CD4-positive, alpha-beta memory T cell (primary cell): Measurements from ENCODE around the gene PEPD. TPM values are rescaled to one million over a fixed set of nuclear protein-coding genes. Genes with fewer than 3 reads are reported as not detected.

Experiments
- CTCF ChIA-PET: fragments of 350-600 bp; sonication (Branson Sonifier 250); formaldehyde crosslinking; loops from one replicate; lab custom pipeline; 2021; ENCODE audit warnings: inconsistent platforms; ENCODE audit not compliant: partially characterized antibody; lab: Charles Lee
- POLR2A ChIA-PET: fragments of 350-600 bp; sonication (Branson Sonifier 250); formaldehyde crosslinking; loops from one replicate; lab custom pipeline; 2021; ENCODE audit not compliant: partially characterized antibody; lab: Charles Lee
- DNase-seq, 5 donors: peaks; one replicate each; pipeline versions ENCODE4 v3.0.0 to v3.0.0-alpha.2; 2020 to 2022; ENCODE audit warnings: mixed read lengths in 1 of 5
- H3K27ac ChIP-seq: one replicate; pipeline ENCODE4 v1.7.0; 2013; ENCODE audit warnings: low read depth, low read length
- H3K27me3 ChIP-seq: 2 replicates; pipeline ENCODE4 v1.7.0; 2013; ENCODE audit warnings: mild to moderate bottlenecking, low read length, moderate library complexity; ENCODE audit not compliant: insufficient read depth
- H3K36me3 ChIP-seq: 2 replicates; pipeline ENCODE4 v1.7.0; 2013; ENCODE audit warnings: mild to moderate bottlenecking, low read length, moderate library complexity; ENCODE audit not compliant: insufficient read depth
- H3K4me1 ChIP-seq: 2 replicates; pipeline ENCODE4 v1.7.0; 2013; ENCODE audit warnings: mild to moderate bottlenecking, low read length, moderate library complexity; ENCODE audit not compliant: insufficient read depth
- H3K4me3 ChIP-seq, 2 donors: one replicate each; pipeline ENCODE4 v1.7.0; 2013; ENCODE audit warnings: low read length in 2 of 2, mild to moderate bottlenecking in 1 of 2
- H3K9me3 ChIP-seq, 2 donors: one replicate each; pipeline ENCODE4 v1.7.0; 2013; ENCODE audit warnings: low read length in 2 of 2, control low read depth in 1 of 2; ENCODE audit not compliant: control insufficient read depth in 1 of 2
- H3K27ac Mint-ChIP-seq, 7 donors: one replicate each; pipeline ENCODE4 v1.8.0; 2020 to 2021; ENCODE audit warnings: mixed read lengths in 7 of 7, mild to moderate bottlenecking in 6 of 7, inconsistent platforms in 3 of 7, moderate library complexity in 3 of 7
- H3K27me3 Mint-ChIP-seq, 2 donors: one replicate each; pipeline ENCODE4 v1.8.0; 2020 to 2021; ENCODE audit warnings: mixed read lengths in 2 of 2
- H3K36me3 Mint-ChIP-seq, 2 donors: one replicate each; pipeline ENCODE4 v1.8.0; 2020 to 2021; ENCODE audit warnings: mixed read lengths in 2 of 2, inconsistent platforms in 1 of 2, mild to moderate bottlenecking in 1 of 2
- H3K4me1 Mint-ChIP-seq, 4 donors: one replicate each; pipeline ENCODE4 v1.8.0; 2020 to 2021; ENCODE audit warnings: mixed read lengths in 4 of 4, mild to moderate bottlenecking in 1 of 4
- H3K4me3 Mint-ChIP-seq, 8 donors: one replicate each; pipeline ENCODE4 v1.8.0; 2020 to 2021; ENCODE audit warnings: mixed read lengths in 8 of 8, mild to moderate bottlenecking in 7 of 8, moderate library complexity in 6 of 8, inconsistent platforms in 3 of 8
- H3K9me3 Mint-ChIP-seq, 8 donors: one replicate each; pipeline ENCODE4 v1.8.0; 2020 to 2021; ENCODE audit warnings: mixed read lengths in 8 of 8, mild to moderate bottlenecking in 5 of 8, inconsistent platforms in 3 of 8, moderate library complexity in 1 of 8
- intact Hi-C: fragments of 100-400 bp; cut with micrococcal nuclease; formaldehyde crosslinking; loops from one replicate; pipeline ENCODE4 v1.15.1; 2023
- polyA plus RNA-seq, 2 donors: library from polyadenylated mRNA; unstranded; fragments of 300-500 nt; fragmentation: Illumina TruSeq; gene quantifications; one replicate each; pipeline ENCODE4 v1.2.3, GENCODE V29; 2021
- total RNA-seq, 2 experiments: library from RNA; stranded (reverse); gene quantifications; one replicate each; pipeline ENCODE4 v1.2.3, GENCODE V29; 2021

PEPD gene
- total and polyA plus RNA-seq, 4 experiments from 2014 or later: 27.6 to 213 (median 77.8) TPM

DNA sequence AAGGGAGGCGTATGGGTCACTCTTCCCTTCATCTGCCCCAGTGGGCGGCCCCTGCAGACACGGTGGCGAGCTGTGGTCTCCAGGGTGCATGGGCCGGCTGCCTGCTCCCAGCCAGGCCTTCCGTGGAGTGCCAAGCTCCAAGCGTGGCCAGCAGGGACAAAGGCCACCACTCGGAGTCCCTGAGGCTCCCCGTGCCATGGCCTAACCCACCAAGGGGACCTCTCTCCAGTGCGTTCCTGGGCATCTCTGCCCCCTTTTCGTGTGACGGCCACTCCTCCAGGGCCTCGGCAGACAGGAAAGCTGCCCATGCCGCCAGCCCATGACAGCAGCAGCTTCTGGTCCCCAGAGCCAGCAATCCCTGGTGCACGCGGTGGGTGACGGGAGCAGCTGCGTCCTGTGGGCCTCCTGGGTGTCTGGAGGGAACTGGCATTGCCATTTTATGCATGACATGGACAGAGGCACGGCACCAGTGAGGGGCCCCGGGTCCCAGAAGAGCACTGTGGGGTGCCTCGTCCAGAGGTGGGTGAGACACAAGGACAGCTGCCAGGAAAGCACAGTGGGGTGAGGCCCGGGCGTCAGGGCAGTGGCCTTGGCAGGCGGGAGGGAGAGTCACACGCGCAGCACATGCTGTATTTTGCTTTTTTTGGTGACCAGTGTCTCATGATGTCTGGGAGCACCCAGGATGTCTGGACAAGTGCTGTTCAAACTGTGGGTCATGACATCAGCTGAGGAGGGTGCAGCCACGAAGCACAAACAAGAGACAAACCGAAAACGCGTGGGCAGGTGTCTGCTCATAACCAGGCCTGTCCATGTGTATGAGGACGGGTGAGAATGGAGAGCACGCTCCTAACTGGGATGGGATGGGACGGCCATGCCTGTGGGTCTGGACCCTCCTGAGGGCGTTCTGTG lies 115.8 kb downstream of the PEPD start:
- Mint-ChIP-seq H3K4me3 (no peak overlapping the region), H3K4me1 (no peaks in the 10 kb centered on the region), H3K27me3 (no peaks in the 10 kb centered on the region), H3K27ac (peak overlapping the region in 1 of 7 donors; percentile 2), H3K36me3 (peaks cover 0 to 4% of the 10 kb centered on the region in 2 donors), H3K9me3 (no peaks in the 10 kb centered on the region)
- no peaks in the 10 kb centered on the region for H3K4me1 ChIP-seq
- H3K9me3 ChIP-seq: no peaks in the 10 kb centered on the region
- H3K27me3 ChIP-seq: no peaks in the 10 kb centered on the region
- ChIA-PET CTCF (interaction anchor here (1.2 to 7.8 kb wide), 7 partner anchors 10 to 279 kb away, joined by 4 to 125 read pairs (median 6); no protein-coding TSS in a partner anchor), POLR2A (no interaction called here)
- H3K27ac ChIP-seq: no peak overlapping the region
- H3K36me3 ChIP-seq: no peaks in the 10 kb centered on the region
- no peak overlapping the region for H3K4me3 ChIP-seq
- no peak for DNase-seq
- intact Hi-C loops: loop anchor here (1.0 to 5.0 kb wide), 2 partner anchors 171 to 279 kb away; no protein-coding TSS in a partner anchor

- intact Hi-C loops: loop anchor here (5.0 kb wide), 1 partner anchor 278 kb away; no protein-coding TSS in a partner anchor
- no peak for DNase-seq
- Histone ChIP-seq H3K4me3 (no peak overlapping the region), H3K9me3 (no peaks in the 10 kb centered on the region), H3K27me3 (no peaks in the 10 kb centered on the region), H3K27ac (no peak overlapping the region), H3K36me3 (no peaks in the 10 kb centered on the region), H3K4me1 (no peaks in the 10 kb centered on the region)
- POLR2A ChIA-PET: no interaction called here
- peaks cover 0 to 4% of the 10 kb centered on the region in 2 donors for H3K36me3 Mint-ChIP-seq
- no peaks in the 10 kb centered on the region for H3K27me3 Mint-ChIP-seq
- CTCF ChIA-PET: interaction anchor here (1.1 to 7.8 kb wide), 7 partner anchors 11 to 278 kb away, joined by 3 to 125 read pairs (median 5); no protein-coding TSS in a partner anchor
- no peak overlapping the region for H3K4me3 Mint-ChIP-seq
- peak overlapping the region in 1 of 7 donors; percentile 43 for H3K27ac Mint-ChIP-seq
- H3K4me1 Mint-ChIP-seq: no peaks in the 10 kb centered on the region
- no peaks in the 10 kb centered on the region for H3K9me3 Mint-ChIP-seq
Measured at GRCh38 chr19:33405254-33405552, 116.4 kb downstream of the PEPD start.

- H3K9me3 Mint-ChIP-seq: no peaks in the 10 kb centered on the region
- no peaks in the 10 kb centered on the region for H3K36me3 ChIP-seq
- H3K4me3 Mint-ChIP-seq: no peak overlapping the region
- H3K27me3 Mint-ChIP-seq: no peaks in the 10 kb centered on the region
- no peak overlapping the region for H3K4me3 ChIP-seq
- CTCF ChIA-PET: interaction anchor here (0.8 to 7.8 kb wide), 11 partner anchors 10 to 278 kb away, joined by 3 to 125 read pairs (median 3); no protein-coding TSS in a partner anchor
- H3K4me1 ChIP-seq: no peaks in the 10 kb centered on the region
- no peak for DNase-seq
- H3K27me3 ChIP-seq: no peaks in the 10 kb centered on the region
- no peak overlapping the region for H3K27ac ChIP-seq
- peaks cover 0 to 4% of the 10 kb centered on the region in 2 donors for H3K36me3 Mint-ChIP-seq
- no peaks in the 10 kb centered on the region for H3K4me1 Mint-ChIP-seq
- POLR2A ChIA-PET: no interaction called here
- intact Hi-C loops: loop anchor here (5.0 kb wide), 1 partner anchor 277 kb away; no protein-coding TSS in a partner anchor
- H3K9me3 ChIP-seq: no peaks in the 10 kb centered on the region
- H3K27ac Mint-ChIP-seq: peak overlapping the region in 2 of 7 donors; percentile 36 to 43
Measured at GRCh38 chr19:33404506-33405253, 116.9 kb downstream of the PEPD start.

GRCh38 chr19:33403973-33404304 lies 117.7 kb downstream of the PEPD start:
- intact Hi-C loops: no loop called here
- no peak overlapping the region for H3K27ac Mint-ChIP-seq

GRCh38 chr19:33403221-33403972 lies 118.2 kb downstream of the PEPD start:
- Mint-ChIP-seq H3K4me1 (no peaks in the 10 kb centered on the region), H3K27me3 (no peaks in the 10 kb centered on the region), H3K36me3 (peaks cover 0 to 2% of the 10 kb centered on the region in 2 donors), H3K4me3 (no peak overlapping the region), H3K27ac (no peak overlapping the region), H3K9me3 (no peaks in the 10 kb centered on the region)
- CTCF ChIA-PET: interaction anchor here (1.0 to 7.8 kb wide), 5 partner anchors 24 to 266 kb away, joined by 3 to 125 read pairs (median 3); no protein-coding TSS in a partner anchor
- H3K9me3 ChIP-seq: no peaks in the 10 kb centered on the region
- H3K4me3 ChIP-seq: no peak overlapping the region
- DNase-seq: no peak
- POLR2A ChIA-PET: no interaction called here
- intact Hi-C loops: no loop called here
- no peaks in the 10 kb centered on the region for H3K4me1 ChIP-seq
- H3K36me3 ChIP-seq: no peaks in the 10 kb centered on the region
- H3K27me3 ChIP-seq: no peaks in the 10 kb centered on the region
- H3K27ac ChIP-seq: no peak overlapping the region

More at GRCh38 chr19:33403973-33404304, 117.7 kb downstream of the PEPD start:
- no peak for DNase-seq
- no peak overlapping the region for H3K4me3 Mint-ChIP-seq
- ChIA-PET CTCF (interaction anchor here (0.9 to 7.8 kb wide), 7 partner anchors 24 to 266 kb away, joined by 3 to 125 read pairs (median 3); no protein-coding TSS in a partner anchor), POLR2A (no interaction called here)
- Histone ChIP-seq H3K27me3 (no peaks in the 10 kb centered on the region), H3K27ac (no peak overlapping the region), H3K36me3 (no peaks in the 10 kb centered on the region), H3K4me1 (no peaks in the 10 kb centered on the region), H3K4me3 (no peak overlapping the region), H3K9me3 (no peaks in the 10 kb centered on the region)
- peaks cover 0 to 4% of the 10 kb centered on the region in 2 donors for H3K36me3 Mint-ChIP-seq
- H3K27me3 Mint-ChIP-seq: no peaks in the 10 kb centered on the region
- H3K9me3 Mint-ChIP-seq: no peaks in the 10 kb centered on the region
- H3K4me1 Mint-ChIP-seq: no peaks in the 10 kb centered on the region

- H3K4me3 Mint-ChIP-seq: no peak overlapping the region
- ChIA-PET CTCF (no interaction called here), POLR2A (no interaction called here)
- H3K27ac ChIP-seq: no peak overlapping the region
- no peak overlapping the region for H3K27ac Mint-ChIP-seq
- intact Hi-C loops: no loop called here
- no peak overlapping the region for H3K4me3 ChIP-seq
- no peaks in the 10 kb centered on the region for H3K36me3 ChIP-seq
- H3K27me3 ChIP-seq: no peaks in the 10 kb centered on the region
- no peaks in the 10 kb centered on the region for H3K4me1 ChIP-seq
- H3K27me3 Mint-ChIP-seq: no peaks in the 10 kb centered on the region
- no peaks in the 10 kb centered on the region for H3K4me1 Mint-ChIP-seq
- H3K9me3 Mint-ChIP-seq: no peaks in the 10 kb centered on the region
- no peaks in the 10 kb centered on the region for H3K9me3 ChIP-seq
- peaks cover 0 to 2% of the 10 kb centered on the region in 2 donors for H3K36me3 Mint-ChIP-seq
- DNase-seq: no peak
Measured at GRCh38 chr19:33402421-33403220, 119.0 kb downstream of the PEPD start.
